ENCODE measurements around the gene GNG2. TPM values are rescaled to one million over a fixed set of nuclear protein-coding genes. Genes with fewer than 3 reads are reported as not detected.

GNG2 gene
- total RNA-seq, 1 experiment from 2014 or later = 6.9 TPM

- DNase-seq = no peak
- Histone ChIP-seq H3K36me3 (no peaks in the 10 kb centered on the region), H3K27me3 (no peaks in the 10 kb centered on the region), H3K9me3 (no peaks in the 10 kb centered on the region), H3K4me3 (no peak overlapping the region)
Measured at GRCh38 chr14:51914310-51914709, 53.9 kb downstream of the GNG2 start.

GRCh38 chr14:51917193-51917592 lies 56.8 kb downstream of the GNG2 start:
- no peak for DNase-seq
- H3K9me3 ChIP-seq = no peaks in the 10 kb centered on the region
- H3K27me3 ChIP-seq = no peaks in the 10 kb centered on the region

GRCh38 chr14:51921026-51921425 lies 60.6 kb downstream of the GNG2 start:
- DNase-seq = no peak

More at GRCh38 chr14:51917193-51917592, 56.8 kb downstream of the GNG2 start:
- no peak overlapping the region for H3K4me3 ChIP-seq
- no peaks in the 10 kb centered on the region for H3K36me3 ChIP-seq

GRCh38 chr14:51922624-51923023 lies 62.2 kb downstream of the GNG2 start:
- no peak for DNase-seq
- Histone ChIP-seq H3K9me3 (no peaks in the 10 kb centered on the region), H3K36me3 (no peaks in the 10 kb centered on the region), H3K27me3 (no peaks in the 10 kb centered on the region), H3K4me3 (no peak overlapping the region)

More at GRCh38 chr14:51921026-51921425, 60.6 kb downstream of the GNG2 start:
- H3K36me3 ChIP-seq = no peaks in the 10 kb centered on the region
- H3K4me3 ChIP-seq = no peak overlapping the region
- no peaks in the 10 kb centered on the region for H3K27me3 ChIP-seq
- no peaks in the 10 kb centered on the region for H3K9me3 ChIP-seq

GRCh38 chr14:51924600-51924999 lies 64.2 kb downstream of the GNG2 start:
- Histone ChIP-seq H3K36me3 (no peaks in the 10 kb centered on the region), H3K27me3 (no peaks in the 10 kb centered on the region), H3K4me3 (no peak overlapping the region), H3K9me3 (no peaks in the 10 kb centered on the region)
- DNase-seq = no peak

- Histone ChIP-seq H3K36me3 (no peaks in the 10 kb centered on the region), H3K27me3 (no peaks in the 10 kb centered on the region), H3K9me3 (no peaks in the 10 kb centered on the region), H3K4me3 (no peak overlapping the region)
- DNase-seq = no peak
Measured at GRCh38 chr14:51925980-51926379, 65.6 kb downstream of the GNG2 start.

- H3K27me3 ChIP-seq = no peaks in the 10 kb centered on the region
- H3K9me3 ChIP-seq = no peaks in the 10 kb centered on the region
- no peak for DNase-seq
- H3K4me3 ChIP-seq = no peak overlapping the region
- H3K36me3 ChIP-seq = no peaks in the 10 kb centered on the region
Measured at GRCh38 chr14:51926449-51926848, 66.0 kb downstream of the GNG2 start.

GRCh38 chr14:51928568-51928967 lies 68.2 kb downstream of the GNG2 start:
- no peak for DNase-seq
- Histone ChIP-seq H3K4me3 (no peak overlapping the region), H3K27me3 (no peaks in the 10 kb centered on the region), H3K36me3 (no peaks in the 10 kb centered on the region), H3K9me3 (no peaks in the 10 kb centered on the region)

- no peaks in the 10 kb centered on the region for H3K9me3 ChIP-seq
- no peaks in the 10 kb centered on the region for H3K27me3 ChIP-seq
- H3K4me3 ChIP-seq = no peak overlapping the region
- DNase-seq = no peak
- no peaks in the 10 kb centered on the region for H3K36me3 ChIP-seq
Measured at GRCh38 chr14:51929166-51929565, 68.8 kb downstream of the GNG2 start.

GRCh38 chr14:51929910-51930682 lies 69.7 kb downstream of the GNG2 start:
- Histone ChIP-seq H3K36me3 (no peaks in the 10 kb centered on the region), H3K9me3 (no peaks in the 10 kb centered on the region), H3K27me3 (no peaks in the 10 kb centered on the region), H3K4me3 (no peak overlapping the region)
- no peak for DNase-seq

- Histone ChIP-seq H3K4me3 (no peak overlapping the region), H3K9me3 (no peaks in the 10 kb centered on the region), H3K27me3 (no peaks in the 10 kb centered on the region), H3K36me3 (no peaks in the 10 kb centered on the region)
- DNase-seq = no peak
Measured at GRCh38 chr14:51931308-51931707, 70.9 kb downstream of the GNG2 start.

- H3K4me3 ChIP-seq = no peak overlapping the region
- H3K9me3 ChIP-seq = no peaks in the 10 kb centered on the region
- DNase-seq = no peak
- no peaks in the 10 kb centered on the region for H3K36me3 ChIP-seq
- no peaks in the 10 kb centered on the region for H3K27me3 ChIP-seq
Measured at GRCh38 chr14:51933191-51933590, 72.8 kb downstream of the GNG2 start.

- Histone ChIP-seq H3K36me3 (no peaks in the 10 kb centered on the region), H3K9me3 (no peaks in the 10 kb centered on the region), H3K4me3 (no peak overlapping the region), H3K27me3 (no peaks in the 10 kb centered on the region)
- no peak for DNase-seq
Measured at GRCh38 chr14:51938137-51938536, 77.7 kb downstream of the GNG2 start.

GRCh38 chr14:51938821-51939220 lies 78.4 kb downstream of the GNG2 start:
- H3K4me3 ChIP-seq = no peak overlapping the region
- no peak for DNase-seq
- no peaks in the 10 kb centered on the region for H3K27me3 ChIP-seq
- no peaks in the 10 kb centered on the region for H3K36me3 ChIP-seq
- H3K9me3 ChIP-seq = no peaks in the 10 kb centered on the region

- DNase-seq = no peak
- no peaks in the 10 kb centered on the region for H3K9me3 ChIP-seq
- H3K4me3 ChIP-seq = no peak overlapping the region
- H3K27me3 ChIP-seq = no peaks in the 10 kb centered on the region
- H3K36me3 ChIP-seq = no peaks in the 10 kb centered on the region
Measured at GRCh38 chr14:51939226-51939625, 78.8 kb downstream of the GNG2 start.

GRCh38 chr14:51939755-51940301 lies 79.4 kb downstream of the GNG2 start:
- no peaks in the 10 kb centered on the region for H3K36me3 ChIP-seq
- H3K4me3 ChIP-seq = no peak overlapping the region
- no peaks in the 10 kb centered on the region for H3K9me3 ChIP-seq
- DNase-seq = no peak
- H3K27me3 ChIP-seq = no peaks in the 10 kb centered on the region

- no peak overlapping the region for H3K4me3 ChIP-seq
- no peaks in the 10 kb centered on the region for H3K36me3 ChIP-seq
- H3K27me3 ChIP-seq = no peaks in the 10 kb centered on the region
- no peaks in the 10 kb centered on the region for H3K9me3 ChIP-seq
- DNase-seq = no peak
Measured at GRCh38 chr14:51942971-51943370, 82.6 kb downstream of the GNG2 start.

- DNase-seq = no peak
Measured at GRCh38 chr14:51950007-51950406, 89.6 kb downstream of the GNG2 start.

More at GRCh38 chr14:51950007-51950406, 89.6 kb downstream of the GNG2 start:
- Histone ChIP-seq H3K4me3 (no peak overlapping the region), H3K9me3 (no peaks in the 10 kb centered on the region), H3K27me3 (no peaks in the 10 kb centered on the region), H3K36me3 (no peaks in the 10 kb centered on the region)
